GM21723 (cell line): Measurements from ENCODE around the gene CRYBB1.

Experiments used
- ATAC-seq: cut with Tn5 transposase; IDR thresholded peaks from one replicate; pipeline ENCODE4 v1.9.1; 2021; ENCODE audit warnings: mild to moderate bottlenecking, moderate library complexity; ENCODE audit not compliant: unreplicated experiment

CRYBB1 gene

GRCh38 chr22:26617271-26618199 is at the start of gene CRYBB1:
Gene CRYBB1 (minus strand): TSS chr22:26618027. CDS start chr22:26616319, 1,708 bp downstream.
- ATAC-seq: no peak

DNA sequence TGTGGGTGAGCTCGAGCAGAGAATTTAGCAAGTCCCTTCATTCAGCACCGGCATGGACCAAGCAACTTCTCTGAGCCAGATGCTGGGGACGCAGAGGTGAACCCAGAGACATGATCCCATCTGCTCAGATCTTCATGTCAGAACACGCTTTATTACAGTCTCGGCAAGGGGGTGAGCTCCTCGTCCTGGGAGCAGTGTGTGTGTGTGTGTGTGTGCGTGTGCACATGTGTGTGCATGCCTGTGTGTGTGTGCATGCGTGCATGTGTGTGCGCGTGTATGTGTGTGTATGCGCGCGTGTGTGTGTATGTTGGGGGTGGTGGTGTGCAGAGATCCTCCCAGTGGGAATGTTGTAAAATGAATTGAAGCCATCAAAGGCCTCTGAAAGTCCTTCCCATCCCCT is 49.3 kb upstream of the CRYBB1 start:
- no peak for ATAC-seq

- ATAC-seq: peak; percentile 14
Measured at GRCh38 chr22:26665813-26666231, 48.0 kb upstream of the CRYBB1 start.

- no peak for ATAC-seq
Measured at GRCh38 chr22:26663374-26663923, 45.6 kb upstream of the CRYBB1 start.

DNA sequence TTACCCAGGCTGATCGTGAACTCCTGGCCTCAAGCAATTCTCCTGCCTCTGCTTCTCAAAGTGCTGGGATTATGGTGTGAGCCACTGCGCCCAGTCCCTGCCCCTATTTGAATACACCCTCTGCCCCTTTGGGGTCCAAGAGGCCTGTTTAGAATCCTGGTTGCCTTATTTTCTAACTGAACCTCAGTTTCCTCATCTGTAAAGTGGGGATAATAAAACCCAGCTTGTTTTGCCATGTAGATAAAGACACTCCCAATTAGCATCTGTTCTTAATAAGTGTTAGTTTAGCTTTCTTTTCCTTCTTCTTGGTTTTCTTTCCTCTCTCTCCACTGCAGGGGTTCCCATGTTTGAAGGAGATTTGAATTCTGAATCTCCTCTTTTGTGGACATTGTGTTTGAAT is 44.3 kb upstream of the CRYBB1 start:
- no peak for ATAC-seq

DNA sequence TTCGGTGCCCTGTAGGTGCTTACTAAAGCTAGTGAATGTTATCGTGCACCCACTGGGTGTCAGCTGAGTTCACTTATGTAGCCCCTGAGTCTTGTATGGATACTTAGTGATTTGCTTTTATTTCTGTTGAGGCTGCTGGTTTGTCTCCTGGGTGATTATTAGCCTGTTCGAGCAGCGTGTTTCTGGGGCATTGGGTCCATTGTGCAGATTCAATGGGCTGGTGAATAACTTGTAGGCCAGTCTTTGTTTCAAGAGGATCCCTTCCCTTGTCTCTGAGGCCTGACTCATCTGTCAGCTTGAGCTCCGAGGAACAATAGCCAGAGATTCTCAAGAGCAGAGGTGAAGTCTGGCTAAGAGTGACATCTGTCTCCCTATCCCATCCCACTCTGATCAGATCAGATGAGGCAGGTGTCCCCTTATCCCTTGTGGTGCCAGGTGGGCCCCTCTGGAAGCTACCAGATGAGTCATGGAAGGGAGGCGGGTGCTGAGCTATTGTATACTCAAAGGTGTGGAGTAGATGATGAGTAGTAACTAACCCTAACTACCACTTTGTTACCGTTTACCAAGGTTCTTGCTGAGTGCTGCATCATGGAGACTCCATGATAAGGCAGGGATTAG is 43.2 kb upstream of the CRYBB1 start:
- ATAC-seq: no peak

DNA sequence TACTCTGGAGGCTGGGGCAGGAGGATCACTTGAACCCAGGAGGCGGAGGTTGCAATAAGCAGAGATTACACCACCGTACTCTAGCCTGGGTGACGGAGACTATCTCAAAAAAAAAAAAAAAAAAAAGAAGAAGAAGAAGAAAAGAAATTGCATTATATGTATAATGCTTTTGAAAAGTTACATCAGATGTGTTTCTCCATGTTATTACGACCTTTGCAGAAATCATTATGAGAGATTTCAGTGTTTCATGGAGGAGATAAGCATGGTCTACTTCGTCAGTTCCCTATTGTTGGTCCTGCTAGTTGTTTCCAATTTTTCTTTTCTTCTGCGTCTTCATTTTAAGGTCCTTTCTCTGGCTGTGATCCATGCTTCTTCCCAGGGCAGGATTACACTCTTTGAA is 42.5 kb upstream of the CRYBB1 start:
- no peak for ATAC-seq

GRCh38 chr22:26658671-26659478 is 41.0 kb upstream of the CRYBB1 start:
- peak; percentile 68 for ATAC-seq

DNA sequence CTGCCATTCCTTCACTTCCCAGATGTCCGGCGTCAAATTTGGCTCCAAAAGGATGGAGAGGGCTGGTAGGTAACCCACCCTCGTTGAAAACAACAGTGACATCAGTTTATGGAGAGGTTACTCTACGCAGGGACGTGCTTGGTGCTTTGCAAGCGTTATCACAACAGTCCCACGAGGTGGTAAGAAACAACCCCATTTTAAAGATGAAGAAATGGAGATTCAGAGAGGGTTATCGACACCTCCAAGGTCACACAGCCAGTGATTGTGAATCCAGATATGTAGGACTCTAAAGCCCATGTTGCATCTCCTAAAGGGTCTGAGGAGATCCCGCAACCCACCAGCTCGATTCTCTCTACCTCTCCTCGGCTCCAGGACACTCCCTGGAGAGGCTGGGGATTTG is 40.3 kb upstream of the CRYBB1 start:
- ATAC-seq: no peak

DNA sequence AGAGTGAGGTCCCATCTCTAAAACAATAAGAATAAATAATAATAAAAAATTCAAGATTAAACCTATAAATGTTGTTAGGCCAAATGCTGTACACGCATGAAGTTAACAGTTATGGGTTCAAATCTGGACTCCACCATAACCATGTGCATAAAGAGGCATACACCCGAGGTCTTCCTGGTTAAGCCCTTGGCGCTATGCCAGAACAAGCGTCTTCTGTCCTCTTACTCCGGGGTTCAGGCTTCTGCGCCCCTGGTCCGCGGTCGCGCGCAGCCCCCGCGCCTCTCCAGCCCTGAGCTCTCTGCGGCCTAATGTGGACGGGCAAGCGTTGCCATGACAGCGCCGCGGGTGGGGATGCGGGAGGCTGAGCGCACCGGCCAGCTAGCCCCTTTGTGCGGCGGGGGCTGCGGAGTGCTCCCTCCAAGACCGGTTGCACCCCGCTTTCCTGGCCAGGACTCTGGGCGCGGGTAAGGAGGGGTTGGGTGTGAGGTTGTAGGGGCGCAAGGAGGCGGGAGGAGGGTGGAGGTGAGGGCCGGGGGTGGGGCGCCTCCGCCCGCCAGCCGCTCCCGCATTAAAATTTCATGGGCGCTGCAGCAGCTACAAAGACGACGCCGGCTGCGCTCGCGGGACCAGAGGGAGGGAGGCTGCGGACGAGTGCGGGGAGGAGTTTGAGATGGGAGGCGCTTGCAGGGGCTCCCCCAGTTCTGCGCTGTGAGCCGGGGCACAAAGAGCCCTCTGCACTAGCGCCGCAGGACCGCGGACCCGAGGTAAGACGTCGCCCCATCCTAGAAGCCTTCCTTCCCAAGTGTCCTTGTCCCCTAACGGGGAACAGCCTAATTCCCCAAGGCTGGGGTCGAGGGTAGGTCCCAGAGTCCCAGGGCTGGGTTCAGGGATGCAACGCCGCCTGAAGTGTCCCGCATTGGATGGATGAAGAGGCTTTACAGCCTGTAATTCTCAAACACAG is 39.3 kb upstream of the CRYBB1 start, which contains the start of gene MIAT:
TSS of gene MIAT (plus strand) at position 698 of the 961 bp plus-strand sequence.
- ATAC-seq: peak; percentile 63

DNA sequence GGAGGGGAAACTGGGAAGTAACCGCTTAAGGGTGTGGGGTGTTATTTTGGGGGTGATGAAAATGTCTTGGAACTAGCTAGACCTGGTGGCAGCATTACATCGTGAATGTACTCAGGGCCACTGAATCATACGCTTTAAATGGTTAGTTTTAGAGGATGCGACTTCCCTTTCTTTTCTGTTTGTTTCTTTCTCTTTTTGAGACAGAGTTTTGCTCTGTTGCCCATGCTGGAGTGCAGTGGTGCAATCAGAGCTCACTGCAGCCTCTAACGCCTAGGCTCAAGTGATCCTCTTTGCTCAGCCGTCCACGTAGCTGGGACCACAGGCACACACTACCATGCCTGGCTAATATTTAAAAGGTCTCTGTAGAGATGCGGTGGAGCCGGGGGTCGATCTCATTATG is 34.0 kb upstream of the CRYBB1 start:
- no peak for ATAC-seq

DNA sequence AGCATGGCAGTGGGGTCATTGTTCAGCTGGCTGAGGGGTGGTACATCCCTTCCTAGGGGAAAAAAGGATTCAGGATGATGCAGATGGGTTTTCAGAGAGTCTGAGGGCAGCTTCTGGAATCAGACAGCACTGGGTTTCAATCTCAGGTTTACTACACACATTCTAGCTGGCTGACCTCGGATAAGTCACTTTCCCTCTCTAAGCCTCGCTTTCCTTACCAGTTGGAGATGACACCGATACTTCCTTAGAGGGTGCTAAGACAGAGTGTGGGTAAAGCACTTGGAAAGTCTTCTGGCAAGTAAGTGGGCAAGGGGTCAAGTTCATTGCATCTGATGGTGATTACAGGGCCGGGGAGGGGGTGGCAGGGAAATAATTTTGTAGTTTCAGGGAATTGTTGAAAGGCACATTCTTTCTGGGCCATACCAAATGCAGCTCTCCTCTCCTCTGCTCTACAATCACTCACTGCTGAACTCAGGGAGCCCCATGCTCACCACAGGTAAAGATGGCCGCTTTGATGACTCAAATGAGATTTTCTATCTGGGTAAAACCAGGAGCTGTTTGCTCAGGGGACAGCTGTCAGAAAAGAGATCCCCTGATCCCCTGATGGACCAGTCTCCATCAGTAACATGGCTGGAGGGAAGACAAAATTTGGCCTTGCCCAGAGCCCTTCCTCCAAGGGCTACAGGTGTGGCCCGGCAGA is 33.0 kb upstream of the CRYBB1 start:
- ATAC-seq: no peak

DNA sequence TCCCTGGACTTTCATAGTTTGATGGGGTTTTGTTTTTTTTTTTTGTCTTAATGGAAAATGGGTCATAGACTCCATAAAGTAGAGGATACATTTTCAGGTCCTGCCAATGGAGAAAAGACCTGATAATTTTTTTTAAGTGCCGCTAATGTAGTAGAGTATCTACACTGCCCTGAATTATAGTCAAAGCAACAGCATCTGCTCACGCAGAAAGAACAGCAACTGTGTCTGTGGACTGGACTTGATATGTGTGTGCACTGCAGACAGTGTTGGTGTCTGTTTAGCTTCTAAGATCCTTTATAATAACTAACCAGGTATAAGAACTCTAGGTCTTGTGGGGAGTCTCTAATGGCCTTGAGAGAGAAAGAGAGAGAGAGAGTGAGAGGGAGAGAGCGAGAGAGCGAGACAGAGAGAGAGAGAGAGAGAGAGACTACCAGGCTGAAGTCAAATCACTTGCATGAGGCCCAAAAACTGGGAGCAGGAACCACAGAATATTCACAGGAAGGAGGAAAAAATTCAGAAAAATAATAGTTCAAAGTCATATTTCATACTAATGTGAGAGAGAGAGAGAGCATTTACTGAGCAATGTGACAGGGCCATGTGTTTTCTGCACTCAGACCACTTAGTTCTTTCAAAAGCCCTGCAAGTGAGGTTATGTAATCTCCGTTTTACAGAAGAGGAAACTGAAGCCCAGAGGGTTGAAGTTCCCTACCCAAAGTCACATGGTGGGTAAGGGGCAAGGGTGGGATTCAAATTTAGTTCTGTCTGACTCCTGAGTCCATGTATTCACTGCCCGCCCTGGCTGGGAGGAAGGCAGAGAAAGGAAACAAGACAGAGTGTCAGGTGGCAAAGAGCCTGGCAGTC is 30.9 kb upstream of the CRYBB1 start:
- no peak for ATAC-seq

DNA sequence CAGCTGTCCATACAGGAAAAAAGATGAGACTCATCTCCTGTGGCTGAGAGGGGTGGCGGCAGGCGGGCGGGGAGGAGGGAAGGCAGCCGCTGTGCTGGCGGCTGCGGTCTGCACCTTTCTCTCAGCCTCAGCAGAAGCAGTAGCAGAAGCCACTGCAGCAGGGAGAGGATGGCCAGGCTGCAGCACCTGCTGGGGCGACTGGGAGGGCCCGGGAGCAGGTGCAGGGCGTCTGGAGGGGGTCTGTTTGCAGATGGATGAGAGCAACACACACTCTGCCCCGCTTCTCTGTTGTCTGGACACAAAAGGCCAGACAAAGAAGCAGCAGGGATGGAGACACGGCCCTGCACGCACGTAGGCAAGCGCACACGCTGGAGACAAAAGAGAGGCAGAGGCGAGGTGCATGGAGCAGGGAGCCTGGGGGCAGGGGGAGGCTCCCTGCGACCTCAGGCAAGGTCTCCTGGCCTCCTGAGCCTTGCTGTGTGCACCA is 30.2 kb upstream of the CRYBB1 start:
- ATAC-seq: no peak

GRCh38 chr22:26646158-26646557 is 28.3 kb upstream of the CRYBB1 start:
- ATAC-seq: no peak

DNA sequence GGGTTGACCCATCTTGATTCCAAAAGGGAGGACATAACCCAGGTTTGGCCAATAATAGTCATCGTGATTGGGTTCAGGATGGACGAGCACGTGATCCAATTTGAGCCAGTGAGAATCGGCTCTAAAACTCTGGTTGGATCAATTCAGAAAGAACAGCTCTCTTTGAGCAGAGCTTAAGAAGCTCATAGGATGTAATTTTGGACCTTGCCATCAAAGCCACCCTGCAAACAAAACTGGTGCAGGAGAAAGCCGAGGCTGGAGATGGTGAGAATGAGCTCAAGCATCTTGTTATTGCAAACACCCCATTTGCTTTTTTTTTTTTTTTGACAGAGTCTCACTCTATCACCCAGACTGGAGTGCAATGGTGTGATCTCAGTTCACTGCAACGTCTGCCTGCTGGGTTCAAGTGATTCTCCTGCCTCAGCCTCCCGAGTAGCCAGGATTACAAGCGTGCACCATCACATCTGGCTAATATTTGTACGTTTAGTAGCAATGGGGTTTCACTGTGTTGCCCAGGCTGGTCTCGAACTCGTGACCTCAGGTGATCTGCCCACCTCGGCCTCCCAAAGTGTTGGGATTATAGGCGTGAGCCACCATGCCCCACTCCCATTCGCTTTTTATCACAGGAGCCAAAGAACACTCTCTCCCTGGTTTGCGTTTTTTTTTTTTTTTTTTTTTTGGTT is 25.7 kb upstream of the CRYBB1 start:
- ATAC-seq: no peak
